Uterus (tissue), 4 donors: ENCODE data around the gene KDM6B. TPM values are rescaled to one million over a fixed set of nuclear protein-coding genes. Genes with fewer than 3 reads are reported as not detected.

Experiments
- DNase-seq, 2 donors: peaks; one replicate each; pipeline ENCODE4 v3.0.0-alpha.2; 2019 to 2020
- H3K27ac ChIP-seq, 2 donors: fragments of 200-600 bp; sonication (generic); 1 replicate in 1 of 2; 2 replicates in 1 of 2; pipeline ENCODE4 v1.5.1; 2016 to 2018
- H3K27me3 ChIP-seq, 2 donors: fragments of 200-600 bp; sonication (generic); one replicate each; pipeline ENCODE4 v1.5.1; 2018 to 2019; ENCODE audit warnings: control low read depth in 1 of 2
- H3K36me3 ChIP-seq, 2 donors: fragments of 200-600 bp; sonication (generic); one replicate each; pipeline ENCODE4 v1.5.1; 2019; ENCODE audit warnings: control low read depth in 1 of 2
- H3K4me1 ChIP-seq, 2 donors: fragments of 200-600 bp; sonication (generic); one replicate each; pipeline ENCODE4 v1.5.1; 2018 to 2019; ENCODE audit warnings: control low read depth in 1 of 2
- H3K4me3 ChIP-seq, 2 donors: fragments of 200-600 bp; sonication (generic); 1 replicate in 1 of 2; 2 replicates in 1 of 2; pipeline ENCODE4 v1.5.1; 2018 to 2019; ENCODE audit warnings: mild to moderate bottlenecking in 1 of 2
- H3K9me3 ChIP-seq, 2 donors: fragments of 200-600 bp; sonication (generic); one replicate each; pipeline ENCODE4 v1.5.1; 2019; ENCODE audit warnings: control low read depth in 1 of 2
- POLR2A ChIP-seq, 2 donors: fragments of 450-650 bp; IDR thresholded peaks; one replicate each; pipeline ENCODE4 v1.6.1; 2016; ENCODE audit warnings: antibody characterized with exemption in 2 of 2, mild to moderate bottlenecking in 1 of 2, moderate library complexity in 1 of 2
- intact Hi-C: fragments of 100-400 bp; cut with DNase I; formaldehyde crosslinking; loops from one replicate; pipeline ENCODE4 v1.15.1; 2023; ENCODE audit warnings: low total_unique reads
- total RNA-seq, 4 donors: library from RNA; depleted of rRNA in 3 of 4; stranded (reverse); fragments of >200 nt in 3 of 4; gene quantifications; one replicate each; pipeline versions ENCODE4 v1.1.0 to v1.2.4, GENCODE V29; 2014 to 2023
- TF ChIP-seq, protein P1 (sequence below), 4 experiments: fragments of 200-600 bp in 2 of 4; fragments of 450-650 bp in 2 of 4; sonication (generic) in 2 of 4; IDR thresholded peaks; one replicate each; pipeline ENCODE4 v1.5.1; 2016 to 2019; ENCODE audit warnings: antibody characterized with exemption in 4 of 4, mild to moderate bottlenecking in 2 of 4, moderate library complexity in 1 of 4
- donor health status: DM: yes; HTN: yes; CAD: no.

The KDM6B gene
- total RNA-seq, 4 donors from 2014 or later: 2.6 to 47.9 (median 4.4) TPM

- no peak for TF ChIP-seq POLR2A (IDR thresholded peaks at IDR 0.05)
- TF ChIP-seq, protein P1, sequence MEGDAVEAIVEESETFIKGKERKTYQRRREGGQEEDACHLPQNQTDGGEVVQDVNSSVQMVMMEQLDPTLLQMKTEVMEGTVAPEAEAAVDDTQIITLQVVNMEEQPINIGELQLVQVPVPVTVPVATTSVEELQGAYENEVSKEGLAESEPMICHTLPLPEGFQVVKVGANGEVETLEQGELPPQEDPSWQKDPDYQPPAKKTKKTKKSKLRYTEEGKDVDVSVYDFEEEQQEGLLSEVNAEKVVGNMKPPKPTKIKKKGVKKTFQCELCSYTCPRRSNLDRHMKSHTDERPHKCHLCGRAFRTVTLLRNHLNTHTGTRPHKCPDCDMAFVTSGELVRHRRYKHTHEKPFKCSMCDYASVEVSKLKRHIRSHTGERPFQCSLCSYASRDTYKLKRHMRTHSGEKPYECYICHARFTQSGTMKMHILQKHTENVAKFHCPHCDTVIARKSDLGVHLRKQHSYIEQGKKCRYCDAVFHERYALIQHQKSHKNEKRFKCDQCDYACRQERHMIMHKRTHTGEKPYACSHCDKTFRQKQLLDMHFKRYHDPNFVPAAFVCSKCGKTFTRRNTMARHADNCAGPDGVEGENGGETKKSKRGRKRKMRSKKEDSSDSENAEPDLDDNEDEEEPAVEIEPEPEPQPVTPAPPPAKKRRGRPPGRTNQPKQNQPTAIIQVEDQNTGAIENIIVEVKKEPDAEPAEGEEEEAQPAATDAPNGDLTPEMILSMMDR (IDR thresholded peaks at IDR 0.05): no peak
- H3K36me3 ChIP-seq: no peaks in the 10 kb centered on the region
- no peaks in the 10 kb centered on the region for H3K9me3 ChIP-seq
- H3K27ac ChIP-seq: no peak overlapping the region
- intact Hi-C loops: no loop called here
- no peaks in the 10 kb centered on the region for H3K4me1 ChIP-seq
- DNase-seq: no peak
- H3K27me3 ChIP-seq: no peaks in the 10 kb centered on the region
- no peak overlapping the region for H3K4me3 ChIP-seq
Measured at GRCh38 chr17:7792611-7793010, 41.4 kb upstream of the KDM6B start.

DNA sequence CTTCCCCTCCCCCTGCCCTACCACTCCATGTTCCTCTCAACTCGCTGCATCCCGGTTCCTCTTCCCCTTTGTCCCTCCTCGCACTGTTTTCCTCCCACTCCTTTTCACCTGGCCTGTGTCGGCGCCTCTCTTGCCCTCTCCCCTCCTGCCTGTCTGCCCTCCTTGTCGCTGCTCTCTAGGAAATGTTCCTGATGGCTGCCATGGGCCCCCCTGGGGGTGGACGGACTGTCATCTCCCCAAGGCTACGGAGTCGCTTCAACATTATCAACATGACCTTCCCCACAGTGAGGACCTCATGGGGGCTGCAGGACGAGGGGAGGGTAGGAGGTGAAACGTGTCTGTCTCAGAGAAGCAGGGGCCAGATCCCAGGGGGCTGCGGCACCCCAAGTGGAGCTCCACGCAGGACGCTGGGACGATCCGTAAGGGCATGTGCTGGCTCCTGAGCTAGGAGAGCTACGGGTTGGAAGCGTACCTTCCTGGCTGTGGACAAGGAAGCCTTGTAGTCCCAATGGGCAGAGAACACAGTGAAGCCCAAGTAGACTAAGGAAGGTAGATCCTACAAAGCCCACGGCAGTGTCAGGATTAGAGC, 39.8 kb upstream of the KDM6B start:
- H3K9me3 ChIP-seq: no peaks in the 10 kb centered on the region
- TF ChIP-seq, protein P1 (IDR thresholded peaks at IDR 0.05): no peak
- no peak for TF ChIP-seq POLR2A (IDR thresholded peaks at IDR 0.05)
- no peak overlapping the region for H3K27ac ChIP-seq
- H3K36me3 ChIP-seq: no peaks in the 10 kb centered on the region
- H3K27me3 ChIP-seq: no peaks in the 10 kb centered on the region
- no peak overlapping the region for H3K4me3 ChIP-seq
- DNase-seq: no peak
- intact Hi-C loops: no loop called here
- no peaks in the 10 kb centered on the region for H3K4me1 ChIP-seq

DNA sequence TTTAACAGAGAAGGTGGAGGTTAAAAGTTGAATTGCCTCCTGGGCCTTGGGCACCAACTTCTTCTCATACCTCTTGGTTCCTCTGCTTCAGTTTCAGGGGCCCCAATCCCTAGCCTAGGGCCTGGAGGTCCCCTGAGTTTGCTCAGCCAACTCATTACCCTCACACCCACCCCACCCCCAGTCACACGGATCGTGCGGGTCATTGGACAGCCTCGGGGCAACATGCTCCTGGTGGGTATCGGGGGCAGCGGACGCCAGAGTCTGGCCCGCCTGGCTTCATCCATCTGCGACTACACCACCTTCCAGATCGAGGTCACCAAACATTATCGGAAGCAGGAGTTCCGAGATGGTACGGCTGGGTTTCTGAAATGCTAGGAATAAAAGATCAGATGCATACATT, 36.0 kb upstream of the KDM6B start:
- no peaks in the 10 kb centered on the region for H3K27me3 ChIP-seq
- no peaks in the 10 kb centered on the region for H3K9me3 ChIP-seq
- no peaks in the 10 kb centered on the region for H3K4me1 ChIP-seq
- TF ChIP-seq, protein P1 (IDR thresholded peaks at IDR 0.05): no peak
- TF ChIP-seq POLR2A (IDR thresholded peaks at IDR 0.05): no peak
- intact Hi-C loops: no loop called here
- no peak overlapping the region for H3K4me3 ChIP-seq
- no peak for DNase-seq
- no peak overlapping the region for H3K27ac ChIP-seq
- H3K36me3 ChIP-seq: no peaks in the 10 kb centered on the region

DNA sequence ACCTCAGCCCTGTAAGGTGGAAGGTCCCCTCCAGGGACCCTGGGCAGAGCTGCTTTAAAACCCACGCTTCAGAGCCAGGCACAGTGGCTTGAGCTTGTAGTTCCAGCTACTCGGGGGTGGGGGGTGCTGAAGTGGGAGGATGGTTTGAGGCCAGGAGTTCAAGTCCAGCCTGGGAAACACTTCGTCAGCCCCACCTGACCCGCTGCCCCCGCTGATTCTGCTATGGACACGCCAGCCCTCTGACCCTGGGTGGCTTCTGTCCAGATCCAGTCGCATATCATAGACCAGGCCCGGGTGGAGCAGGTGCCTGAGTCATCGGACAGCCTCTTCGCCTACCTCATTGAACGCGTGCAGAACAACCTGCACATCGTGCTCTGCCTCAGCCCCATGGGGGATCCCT, 35.2 kb upstream of the KDM6B start:
- intact Hi-C loops: no loop called here
- no peaks in the 10 kb centered on the region for H3K27me3 ChIP-seq
- no peaks in the 10 kb centered on the region for H3K36me3 ChIP-seq
- no peak for TF ChIP-seq POLR2A (IDR thresholded peaks at IDR 0.05)
- TF ChIP-seq, protein P1 (IDR thresholded peaks at IDR 0.05): no peak
- DNase-seq: no peak
- no peaks in the 10 kb centered on the region for H3K9me3 ChIP-seq
- H3K27ac ChIP-seq: no peak overlapping the region
- no peaks in the 10 kb centered on the region for H3K4me1 ChIP-seq
- no peak overlapping the region for H3K4me3 ChIP-seq

- TF ChIP-seq, protein P1 (IDR thresholded peaks at IDR 0.05): no peak
- no peak for TF ChIP-seq POLR2A (IDR thresholded peaks at IDR 0.05)
- intact Hi-C loops: no loop called here
- Histone ChIP-seq H3K4me1 (no peaks in the 10 kb centered on the region), H3K4me3 (no peak overlapping the region), H3K27ac (no peak overlapping the region), H3K27me3 (no peaks in the 10 kb centered on the region), H3K36me3 (no peaks in the 10 kb centered on the region), H3K9me3 (no peaks in the 10 kb centered on the region)
- DNase-seq: no peak
Measured at GRCh38 chr17:7803981-7804380, 30.0 kb upstream of the KDM6B start.
